Caco-2 (cell line): ENCODE measurements around the gene CCT8. TPM values are rescaled to one million over a fixed set of nuclear protein-coding genes. Genes with fewer than 3 reads are reported as not detected.

Source experiments
- BruUV-seq: library from RNA; stranded (reverse); fragments of 400-500 nt; replicated peaks from 2 replicates; lab custom pipeline; 2021; lab: Mats Ljungman, UMichigan
- CTCF ChIA-PET: fragments of 300-600 bp; sonication (Branson Sonifier 250); formaldehyde crosslinking; loops from one replicate; lab custom pipeline; 2022; ENCODE audit warnings: antibody characterized with exemption; lab: Charles Lee
- POLR2A ChIA-PET: fragments of 300-600 bp; sonication (Branson Sonifier 250); formaldehyde crosslinking; loops from one replicate; lab custom pipeline; 2022; ENCODE audit warnings: antibody characterized with exemption; lab: Charles Lee
- DNase-seq, 2 experiments: peaks; one replicate each; pipeline versions ENCODE4 v3.0.0 to v3.0.0-alpha.2; 2020 to 2022
- H3K27me3 ChIP-seq: replicated peaks from 2 replicates; pipeline ENCODE4 v1.6.0; 2011; ENCODE audit warnings: low read length; ENCODE audit not compliant: control insufficient read depth, insufficient read depth
- H3K36me3 ChIP-seq: 2 replicates; pipeline ENCODE4 v1.5.1; 2011; ENCODE audit warnings: low read length; ENCODE audit not compliant: control insufficient read depth, insufficient read depth
- H3K4me1 ChIP-seq: fragments of 250-450 bp; sonication (Bioruptor Pico); 2 replicates; pipeline ENCODE4 v1.5.1; 2020; ENCODE audit warnings: mild to moderate bottlenecking
- H3K4me3 ChIP-seq: 2 replicates; pipeline ENCODE4 v1.5.1; 2011; ENCODE audit warnings: low read depth, mild to moderate bottlenecking, control low read depth, low read length
- H3K9me3 ChIP-seq: fragments of 250-450 bp; sonication (Bioruptor Pico); 2 replicates; pipeline ENCODE4 v1.5.1; 2020; ENCODE audit warnings: mild to moderate bottlenecking, moderate library complexity
- H3K27ac Mint-ChIP-seq: one replicate; pipeline ENCODE4 v1.8.0; 2022; ENCODE audit warnings: mixed read lengths; ENCODE audit not compliant: unreplicated experiment
- H3K27me3 Mint-ChIP-seq: one replicate; pipeline ENCODE4 v1.8.0; 2022; ENCODE audit warnings: mixed read lengths; ENCODE audit not compliant: insufficient read depth, unreplicated experiment
- H3K36me3 Mint-ChIP-seq: one replicate; pipeline ENCODE4 v1.8.0; 2022; ENCODE audit warnings: mild to moderate bottlenecking, mixed read lengths; ENCODE audit not compliant: insufficient read depth, unreplicated experiment
- H3K4me1 Mint-ChIP-seq: one replicate; pipeline ENCODE4 v1.8.0; 2022; ENCODE audit warnings: low read depth, mixed read lengths; ENCODE audit not compliant: unreplicated experiment
- H3K4me3 Mint-ChIP-seq: one replicate; pipeline ENCODE4 v1.8.0; 2022; ENCODE audit warnings: mild to moderate bottlenecking, moderate library complexity, mixed read lengths; ENCODE audit not compliant: unreplicated experiment
- H3K9me3 Mint-ChIP-seq: one replicate; pipeline ENCODE4 v1.8.0; 2022; ENCODE audit warnings: mixed read lengths; ENCODE audit not compliant: unreplicated experiment
- intact Hi-C: fragments of 100-400 bp; cut with micrococcal nuclease; formaldehyde crosslinking; loops from one replicate; pipeline ENCODE4 v1.10.0; 2022; ENCODE audit not compliant: unreplicated experiment
- total RNA-seq: library from RNA; stranded (reverse); gene quantifications from 2 replicates; pipeline ENCODE4 v1.2.3, GENCODE V29; 2022
- TF ChIP-seq, protein P1 (sequence below), 2 experiments: fragments of 200-600 bp in 1 of 2; IDR thresholded peaks; 1 replicate in 1 of 2; 2 replicates in 1 of 2; pipeline versions ENCODE4 v1.5.1 to v1.8.0; 2011 to 2022; ENCODE audit warnings: antibody characterized with exemption in 1 of 2, control low read depth in 1 of 2, inconsistent platforms in 1 of 2, low read depth in 1 of 2, low read length in 1 of 2, mild to moderate bottlenecking in 1 of 2, moderate library complexity in 1 of 2; ENCODE audit not compliant: insufficient read depth in 1 of 2, severe bottlenecking in 1 of 2, unreplicated experiment in 1 of 2

CCT8 gene
- total RNA-seq, 1 experiment from 2014 or later, result 269 TPM

DNA sequence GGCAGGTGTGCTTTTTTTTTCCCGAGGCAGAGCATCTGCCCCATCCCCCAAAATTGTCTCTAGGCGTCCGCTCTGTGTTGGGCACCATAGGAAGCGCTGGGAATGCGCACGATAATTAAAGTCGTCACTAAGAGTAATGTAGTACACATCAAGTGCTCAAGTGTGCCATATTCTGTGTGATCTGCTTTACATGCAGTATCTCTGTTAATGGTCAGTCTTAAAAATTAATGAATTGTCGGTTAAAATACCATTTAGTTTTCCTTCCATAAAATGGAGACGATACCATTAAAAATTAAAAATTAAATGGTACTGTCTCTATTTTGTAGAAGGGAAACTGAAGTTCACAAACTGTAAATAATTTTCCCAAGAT is 544 bp upstream of the CCT8 start:
- Mint-ChIP-seq H3K9me3 (peaks cover 9% of the 10 kb centered on the region), H3K27ac (peak overlapping the region; percentile 98), H3K27me3 (no peaks in the 10 kb centered on the region), H3K4me3 (peak overlapping the region; percentile 99), H3K36me3 (peaks cover 55% of the 10 kb centered on the region), H3K4me1 (peaks cover 17% of the 10 kb centered on the region)
- TF ChIP-seq, protein P1, sequence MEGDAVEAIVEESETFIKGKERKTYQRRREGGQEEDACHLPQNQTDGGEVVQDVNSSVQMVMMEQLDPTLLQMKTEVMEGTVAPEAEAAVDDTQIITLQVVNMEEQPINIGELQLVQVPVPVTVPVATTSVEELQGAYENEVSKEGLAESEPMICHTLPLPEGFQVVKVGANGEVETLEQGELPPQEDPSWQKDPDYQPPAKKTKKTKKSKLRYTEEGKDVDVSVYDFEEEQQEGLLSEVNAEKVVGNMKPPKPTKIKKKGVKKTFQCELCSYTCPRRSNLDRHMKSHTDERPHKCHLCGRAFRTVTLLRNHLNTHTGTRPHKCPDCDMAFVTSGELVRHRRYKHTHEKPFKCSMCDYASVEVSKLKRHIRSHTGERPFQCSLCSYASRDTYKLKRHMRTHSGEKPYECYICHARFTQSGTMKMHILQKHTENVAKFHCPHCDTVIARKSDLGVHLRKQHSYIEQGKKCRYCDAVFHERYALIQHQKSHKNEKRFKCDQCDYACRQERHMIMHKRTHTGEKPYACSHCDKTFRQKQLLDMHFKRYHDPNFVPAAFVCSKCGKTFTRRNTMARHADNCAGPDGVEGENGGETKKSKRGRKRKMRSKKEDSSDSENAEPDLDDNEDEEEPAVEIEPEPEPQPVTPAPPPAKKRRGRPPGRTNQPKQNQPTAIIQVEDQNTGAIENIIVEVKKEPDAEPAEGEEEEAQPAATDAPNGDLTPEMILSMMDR (IDR thresholded peaks at IDR 0.05; ENCODE audit: insufficient read depth in 1 of 2, low read depth in 1 of 2, low read length in 1 of 2, severe bottlenecking in 1 of 2, unreplicated experiment in 1 of 2), result no peak
- CTCF ChIA-PET, result interaction anchor here (0.6 kb wide), 2 partner anchors 30 to 307 kb away, joined by 3 read pairs; no protein-coding TSS in a partner anchor
- no peak for DNase-seq
- Histone ChIP-seq H3K9me3 (no peaks in the 10 kb centered on the region), H3K36me3 (no peaks in the 10 kb centered on the region; the same call in none of the 2 replicates), H3K4me1 (peaks cover 5% of the 10 kb centered on the region; the same call in 1 of the 2 replicates), H3K4me3 (peak overlapping the region; percentile 50), H3K27me3 (no peaks in the 10 kb centered on the region)
- BruUV-seq, result no TSS peak
- intact Hi-C loops, result no loop called here
- POLR2A ChIA-PET, result interaction anchor here (1.0 to 2.3 kb wide), 2 partner anchors 49 to 71 kb away, joined by 5 to 8 read pairs; partner anchors contain the start of gene USP16

DNA sequence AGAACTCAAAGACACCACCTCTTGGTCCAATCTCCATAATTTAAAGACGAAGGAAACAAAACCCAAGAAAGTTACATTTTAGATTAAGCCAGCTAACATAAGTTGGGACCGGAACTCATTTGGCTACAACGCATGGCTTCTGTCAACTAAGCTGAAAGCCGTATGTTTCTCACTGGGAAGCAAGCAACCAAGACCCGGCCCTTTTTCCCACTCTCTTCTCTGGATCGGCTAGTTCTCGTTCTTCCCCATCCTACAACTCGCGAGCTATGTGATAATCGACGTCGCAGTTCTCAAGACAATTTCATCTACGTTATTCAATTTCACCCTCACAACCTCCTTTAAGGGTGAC is 601 bp downstream of the CCT8 start:
- H3K27ac Mint-ChIP-seq, result peak overlapping the region; percentile 98
- H3K4me1 ChIP-seq, result peaks cover 5% of the 10 kb centered on the region; the same call in 1 of the 2 replicates
- TF ChIP-seq, protein P1 (IDR thresholded peaks at IDR 0.05; ENCODE audit: insufficient read depth in 1 of 2, low read depth in 1 of 2, low read length in 1 of 2, severe bottlenecking in 1 of 2, unreplicated experiment in 1 of 2), result no peak
- intact Hi-C loops, result loop anchor here (1.0 kb wide), 1 partner anchor 49 kb away; the partner anchor contains the start of gene USP16
- no peaks in the 10 kb centered on the region for H3K27me3 ChIP-seq
- no peaks in the 10 kb centered on the region for H3K27me3 Mint-ChIP-seq
- peaks cover 58% of the 10 kb centered on the region for H3K36me3 Mint-ChIP-seq
- peaks cover 9% of the 10 kb centered on the region for H3K9me3 Mint-ChIP-seq
- H3K4me3 Mint-ChIP-seq, result peak overlapping the region; percentile 99
- DNase-seq, result no peak
- no peaks in the 10 kb centered on the region; the same call in 1 of the 2 replicates for H3K36me3 ChIP-seq
- H3K4me1 Mint-ChIP-seq, result peaks cover 17% of the 10 kb centered on the region
- POLR2A ChIA-PET, result no interaction called here
- H3K4me3 ChIP-seq, result peak overlapping the region; percentile 90
- BruUV-seq, result no TSS peak
- CTCF ChIA-PET, result no interaction called here
- no peaks in the 10 kb centered on the region for H3K9me3 ChIP-seq

DNA sequence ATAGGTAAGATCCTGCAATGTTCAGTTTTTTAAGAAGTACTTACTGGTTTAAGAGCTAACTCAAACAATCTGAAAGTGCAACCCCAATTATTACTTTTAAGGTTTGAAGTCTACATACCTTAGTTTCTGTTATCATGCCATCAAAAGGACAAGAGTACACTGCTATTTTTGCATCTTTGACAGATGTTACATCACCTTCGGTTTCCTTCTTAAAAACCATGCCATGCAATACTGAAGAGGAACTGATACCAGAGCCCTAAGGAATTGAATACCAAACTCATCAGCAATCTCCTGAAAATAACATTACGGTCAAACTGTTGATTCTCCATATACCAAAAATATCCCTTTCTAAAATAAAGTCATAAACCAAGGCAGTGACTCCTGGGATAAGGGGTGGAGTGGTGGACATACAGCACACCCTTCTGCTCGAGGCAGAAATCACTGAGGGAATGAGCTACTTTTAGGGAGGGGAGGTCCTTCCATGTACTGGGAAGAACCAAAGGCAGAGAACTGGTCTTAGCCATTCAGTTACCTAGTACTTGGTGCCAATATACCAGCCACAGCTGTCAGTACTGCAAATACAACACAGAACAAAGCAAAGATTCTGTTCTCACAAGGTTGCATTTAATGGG is 8.5 kb downstream of the CCT8 start:
- no peak for DNase-seq
- H3K27me3 ChIP-seq, result no peaks in the 10 kb centered on the region
- no peak overlapping the region for H3K27ac Mint-ChIP-seq
- POLR2A ChIA-PET, result interaction anchor here (0.8 kb wide), 1 partner anchor 40 kb away, joined by 3 read pairs; the partner anchor contains the start of gene USP16
- 0 out of 2 replicates have a peak, but pooled peaks cover 1% of the 10 kb centered on the region for H3K36me3 ChIP-seq
- H3K4me1 Mint-ChIP-seq, result no peaks in the 10 kb centered on the region
- CTCF ChIA-PET, result no interaction called here
- H3K4me1 ChIP-seq, result no peaks in the 10 kb centered on the region
- intact Hi-C loops, result no loop called here
- TF ChIP-seq, protein P1 (IDR thresholded peaks at IDR 0.05; ENCODE audit: insufficient read depth in 1 of 2, low read depth in 1 of 2, low read length in 1 of 2, severe bottlenecking in 1 of 2, unreplicated experiment in 1 of 2), result no peak
- BruUV-seq, result no TSS peak
- H3K36me3 Mint-ChIP-seq, result peaks cover 91% of the 10 kb centered on the region
- H3K27me3 Mint-ChIP-seq, result no peaks in the 10 kb centered on the region
- no peaks in the 10 kb centered on the region for H3K9me3 Mint-ChIP-seq
- no peak overlapping the region for H3K4me3 ChIP-seq
- H3K9me3 ChIP-seq, result no peaks in the 10 kb centered on the region
- no peak overlapping the region for H3K4me3 Mint-ChIP-seq
